Astrocyte of the spinal cord (primary cell): ENCODE measurements around the gene SEMA4A.
A peak's percentile ranks its signal among the peaks of the same experiment; 100 is the strongest.
"Not testable (repeated sequence)": the region's sequence is repeated elsewhere in the genome, so short reads cannot be mapped to it uniquely, and the experiment has no call there.

Source experiments
- DNase-seq: peaks from one replicate; pipeline ENCODE4 v3.0.0; 2011; ENCODE audit warnings: low read depth, low spot score
- H3K4me3 ChIP-seq: 2 replicates; pipeline ENCODE4 v1.5.1; 2011; ENCODE audit warnings: low read depth, mild to moderate bottlenecking, low read length, moderate library complexity
- CTCF ChIP-seq: IDR thresholded peaks from 2 replicates; pipeline ENCODE4 v1.5.1; 2012; ENCODE audit warnings: low read depth, mild to moderate bottlenecking, low read length, inconsistent platforms
- in situ Hi-C: cut with HindIII; loops from 2 replicates; pipeline ENCODE4 v1.10.0; 2017; ENCODE audit warnings: low sequenced_read_pairs

The SEMA4A gene

GRCh38 chr1:156114101-156114918, 39.1 kb upstream of the SEMA4A start, which contains the start of gene LMNA:
Gene LMNA, plus strand, starts transcription at chr1:156114711. Its CDS starts 208 bp downstream, at chr1:156114919.
- H3K4me3 ChIP-seq, result peak within 1 kb of the TSS; percentile 94
- TF ChIP-seq CTCF, result no peak
- in situ Hi-C loops, result no loop called here

GRCh38 chr1:156114919-156115513, 38.4 kb upstream of the SEMA4A start:
- in situ Hi-C loops, result no loop called here
- no peak for TF ChIP-seq CTCF
- DNase-seq, result no peak
- peak overlapping the region; percentile 94 for H3K4me3 ChIP-seq

More at GRCh38 chr1:156114101-156114918, 39.1 kb upstream of the SEMA4A start, which contains the start of gene LMNA:
- DNase-seq, result peak; percentile 97

- in situ Hi-C loops, result no loop called here
- peak overlapping the region; percentile 94 for H3K4me3 ChIP-seq
- no peak for TF ChIP-seq CTCF
- peak; percentile 66 for DNase-seq
Observed at GRCh38 chr1:156115514-156116374, 37.6 kb upstream of the SEMA4A start.

- in situ Hi-C loops, DNase-seq: not testable (repeated sequence)
- H3K4me3 ChIP-seq, result peak overlapping the region; percentile 94
Observed at GRCh38 chr1:156116731-156117130, 36.7 kb upstream of the SEMA4A start.

GRCh38 chr1:156117414-156118176, 35.8 kb upstream of the SEMA4A start:
- no peak for DNase-seq
- in situ Hi-C loops, result no loop called here
- no peak for TF ChIP-seq CTCF
- peak overlapping the region; percentile 94 for H3K4me3 ChIP-seq

GRCh38 chr1:156118177-156118868, 35.1 kb upstream of the SEMA4A start:
- TF ChIP-seq CTCF, result no peak
- DNase-seq, result no peak
- peak overlapping the region; percentile 94 for H3K4me3 ChIP-seq
- in situ Hi-C loops, result no loop called here
